IMR-90 (cell line): ENCODE measurements around the gene ROM1. TPM values are rescaled to one million over a fixed set of nuclear protein-coding genes. Genes with fewer than 3 reads are reported as not detected.

Experiments used
- ATAC-seq: fragments of 200-7000 bp; cut with Tn5 transposase; 2 replicates; pipeline ENCODE4 v1.9.1; 2020; ENCODE audit warnings: low read depth, mild to moderate bottlenecking, moderate library complexity
- BruUV-seq: library from RNA; stranded (reverse); fragments of 400-500 nt; replicated peaks from 2 replicates; lab custom pipeline; 2021; lab: Mats Ljungman, UMichigan
- CTCF ChIA-PET: fragments of 300-600 bp; formaldehyde crosslinking; extraction: SDS; loops from one replicate; lab custom pipeline; 2021; ENCODE audit warnings: antibody characterized with exemption; lab: Yijun Ruan, JAX
- POLR2A ChIA-PET: fragments of 300-600 bp; sonication (Branson Sonifier 250); formaldehyde crosslinking; loops from one replicate; lab custom pipeline; 2022; ENCODE audit warnings: antibody characterized with exemption; ENCODE audit not compliant: unreplicated experiment; lab: Charles Lee
- DNase-seq: peaks from one replicate; pipeline ENCODE4 v3.0.0; 2013
- H2AFZ ChIP-seq: replicated peaks from 2 replicates; pipeline ENCODE3; 2013; ENCODE audit warnings: low read length, mild to moderate bottlenecking; ENCODE audit not compliant: poor library complexity
- H2AK5ac ChIP-seq: 2 replicates; pipeline ENCODE4 v1.6.1; 2013; ENCODE audit warnings: low read depth, low read length, inconsistent platforms
- H2AK9ac ChIP-seq: replicated peaks from 2 replicates; pipeline ENCODE3; 2013; ENCODE audit warnings: mild to moderate bottlenecking, low read depth, low read length, moderate library complexity; ENCODE audit not compliant: poor library complexity
- H2BK120ac ChIP-seq: 2 replicates; pipeline ENCODE4 v1.6.1; 2013; ENCODE audit warnings: low read depth, low read length, inconsistent platforms
- H2BK15ac ChIP-seq: 3 replicates; pipeline ENCODE4 v1.6.1; 2013; ENCODE audit warnings: low read depth, low read length, inconsistent platforms
- H2BK20ac ChIP-seq: 2 replicates; pipeline ENCODE4 v1.6.1; 2013; ENCODE audit warnings: low read depth, mild to moderate bottlenecking, inconsistent platforms, low read length, moderate library complexity
- H2BK5ac ChIP-seq: 2 replicates; pipeline ENCODE4 v1.6.1; 2013; ENCODE audit warnings: mild to moderate bottlenecking, low read depth, low read length, inconsistent platforms; ENCODE audit not compliant: poor library complexity, severe bottlenecking
- H3K14ac ChIP-seq: replicated peaks from 2 replicates; pipeline ENCODE4 v1.6.1; 2013; ENCODE audit warnings: low read depth, low read length, inconsistent platforms
- H3K18ac ChIP-seq: 2 replicates; pipeline ENCODE4 v1.6.1; 2013; ENCODE audit warnings: low read depth, low read length, control low read depth
- H3K23ac ChIP-seq: 2 replicates; pipeline ENCODE4 v1.6.1; 2013; ENCODE audit warnings: low read depth, low read length, inconsistent platforms
- H3K27ac ChIP-seq: 2 replicates; pipeline ENCODE4 v1.5.1; 2013; ENCODE audit warnings: mild to moderate bottlenecking, control low read depth, low read length; ENCODE audit not compliant: insufficient read depth
- H3K27me3 ChIP-seq: 2 replicates; pipeline ENCODE4 v1.6.1; 2013; ENCODE audit warnings: low read length; ENCODE audit not compliant: control insufficient read depth, insufficient read depth
- H3K36me3 ChIP-seq: 2 replicates; pipeline ENCODE4 v1.6.1; 2013; ENCODE audit warnings: low read length, mixed read lengths; ENCODE audit not compliant: control insufficient read depth, insufficient read depth
- H3K4ac ChIP-seq: 2 replicates; pipeline ENCODE4 v1.6.1; 2013; ENCODE audit warnings: low read depth, low read length, inconsistent platforms
- H3K4me1 ChIP-seq: 2 replicates; pipeline ENCODE4 v1.6.1; 2013; ENCODE audit warnings: low read length, mixed read lengths; ENCODE audit not compliant: control insufficient read depth, insufficient read depth
- H3K4me2 ChIP-seq: 2 replicates; pipeline ENCODE4 v1.6.1; 2013; ENCODE audit warnings: low read depth, mild to moderate bottlenecking, control low read depth, low read length, moderate library complexity
- H3K4me3 ChIP-seq: 2 replicates; pipeline ENCODE4 v1.5.1; 2013; ENCODE audit warnings: low read depth, mild to moderate bottlenecking, control low read depth, low read length, moderate library complexity; ENCODE audit not compliant: insufficient read depth
- H3K56ac ChIP-seq: 2 replicates; pipeline ENCODE4 v1.6.1; 2013; ENCODE audit warnings: low read length, inconsistent platforms; ENCODE audit not compliant: insufficient read depth; ENCODE audit errors: extremely low read depth
- H3K79me1 ChIP-seq, 2 experiments: 2 replicates each; pipeline ENCODE4 v1.6.1; 2013; ENCODE audit warnings: low read length in 2 of 2, inconsistent platforms in 1 of 2, low read depth in 1 of 2
- H3K9ac ChIP-seq: 2 replicates; pipeline ENCODE4 v1.6.1; 2013; ENCODE audit warnings: low read depth, low read length, control low read depth
- H3K9me1 ChIP-seq: 2 replicates; pipeline ENCODE4 v1.6.1; 2013; ENCODE audit warnings: low read length, inconsistent platforms; ENCODE audit not compliant: insufficient read depth
- H3K9me3 ChIP-seq: 2 replicates; pipeline ENCODE4 v1.6.1; 2013; ENCODE audit warnings: low read length; ENCODE audit not compliant: control insufficient read depth, insufficient read depth
- H4K20me1 ChIP-seq: 2 replicates; pipeline ENCODE4 v1.6.1; 2013; ENCODE audit warnings: low read length, inconsistent platforms; ENCODE audit not compliant: insufficient read depth
- H4K5ac ChIP-seq: 2 replicates; pipeline ENCODE4 v1.6.1; 2013; ENCODE audit warnings: mild to moderate bottlenecking, low read depth, low read length, control low read depth
- H4K8ac ChIP-seq, 2 experiments: 2 replicates each; pipeline ENCODE4 v1.6.1; 2013; ENCODE audit warnings: low read depth in 2 of 2, low read length in 2 of 2, control low read depth in 1 of 2, inconsistent platforms in 1 of 2
- H4K91ac ChIP-seq: 2 replicates; pipeline ENCODE4 v1.6.1; 2013; ENCODE audit warnings: low read depth, low read length, inconsistent platforms; ENCODE audit not compliant: insufficient read depth
- CHD1 ChIP-seq: IDR thresholded peaks from 2 replicates; pipeline ENCODE4 v1.6.1; 2012; ENCODE audit warnings: low read depth, low read length, improper control_type of control experiment
- FOS ChIP-seq: fragments of 150-350 bp; IDR thresholded peaks from 2 replicates; pipeline ENCODE4 v1.6.1; 2016; ENCODE audit warnings: low read depth, low read length
- MAFK ChIP-seq: IDR thresholded peaks from 2 replicates; pipeline ENCODE4 v1.6.1; 2012; ENCODE audit warnings: low read depth, low read length, improper control_type of control experiment
- POLR2A ChIP-seq: IDR thresholded peaks from 2 replicates; pipeline ENCODE4 v1.6.1; 2012; ENCODE audit warnings: mild to moderate bottlenecking, low read depth, low read length
- RAD21 ChIP-seq: IDR thresholded peaks from 2 replicates; pipeline ENCODE4 v1.6.1; 2012; ENCODE audit warnings: low read length, improper control_type of control experiment
- RFX5 ChIP-seq: IDR thresholded peaks from 2 replicates; pipeline ENCODE4 v1.8.0; 2012; ENCODE audit warnings: low read depth, mild to moderate bottlenecking, low read length, moderate library complexity
- SMC3 ChIP-seq: fragments of 150-350 bp; IDR thresholded peaks from 2 replicates; pipeline ENCODE4 v1.6.1; 2016; ENCODE audit warnings: low read depth, mild to moderate bottlenecking, antibody characterized with exemption, low read length, moderate library complexity
- whole genome bisulfite sequencing, 2 experiments: methylation state at CpG; one replicate each; pipeline versions ENCODE4 v1.1.5 to v1.1.7; 2013; ENCODE audit warnings: missing lambda C conversion rate in 2 of 2; ENCODE audit not compliant: insufficient read length in 1 of 2; ENCODE audit errors: extremely low coverage in 2 of 2; 5-methylcytosine and 5-hydroxymethylcytosine counted together
- dilution Hi-C: fragments of 300-500 bp; cut with HindIII; formaldehyde crosslinking; loops from one replicate; pipeline ENCODE4 v1.14.3; 2018; ENCODE audit warnings: low sequenced_read_pairs; ENCODE audit not compliant: unreplicated experiment
- in situ Hi-C: fragments of 300-500 bp; cut with MboI; formaldehyde crosslinking; loops from 3 replicates; pipeline ENCODE4 v1.14.3; 2019; ENCODE audit warnings: low sequenced_read_pairs, inconsistent platforms, mixed read lengths
- intact Hi-C: fragments of 100-400 bp; cut with micrococcal nuclease; formaldehyde crosslinking; loops from 2 replicates; pipeline ENCODE4 v1.10.0; 2022
- polyA plus RNA-seq, 3 experiments: library from polyadenylated mRNA; depleted of rRNA; stranded (reverse); fragments of >200 nt; gene quantifications; 2 replicates each; pipeline ENCODE4 v1.2.3, GENCODE V29; 2012; ENCODE audit warnings: low replicate concordance in 1 of 3
- total RNA-seq: library from RNA; depleted of rRNA; stranded (reverse); fragments of >200 nt; gene quantifications from 2 replicates; pipeline ENCODE4 v1.2.3, GENCODE V29; 2012
- TF ChIP-seq, protein P1 (sequence below): fragments of 150-350 bp; IDR thresholded peaks from 2 replicates; pipeline ENCODE4 v1.6.1; 2017; ENCODE audit warnings: mild to moderate bottlenecking, antibody characterized with exemption, low read length, low read depth
- TF ChIP-seq, protein P2 (sequence below): conservative IDR thresholded peaks from 2 replicates; pipeline ENCODE4 v1.5.1; 2012; ENCODE audit warnings: mild to moderate bottlenecking, low read depth, low read length, improper control_type of control experiment

The ROM1 gene
- total and polyA plus RNA-seq, 2 of the 4 experiments (the other 2 are of a cell fraction) = 2.2 to 2.5 TPM

DNA sequence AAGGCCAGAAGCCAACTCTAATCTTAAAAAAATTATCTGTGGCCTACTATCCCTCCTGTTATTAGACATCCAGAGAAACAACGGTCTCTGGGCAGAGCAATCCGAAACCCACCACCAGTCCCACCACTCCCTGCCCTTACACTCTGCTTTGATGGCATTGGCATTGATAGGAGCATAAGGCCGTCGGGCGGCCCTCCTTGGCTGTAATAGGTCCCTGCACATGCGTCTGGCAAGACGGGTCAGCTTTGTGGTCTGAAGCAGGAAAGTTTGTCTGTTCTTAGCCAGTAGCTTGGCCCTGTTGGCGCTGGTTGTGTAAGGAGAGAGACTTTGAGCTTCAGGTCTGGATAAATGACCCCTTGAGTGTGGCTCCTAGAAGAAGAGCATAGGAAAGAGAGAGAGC lies 17.9 kb upstream of the ROM1 start:
- Histone ChIP-seq H2AK5ac (no peak overlapping the region), H3K18ac (no peak overlapping the region), H3K9ac (no peak overlapping the region), H2AFZ (no peak overlapping the region), H3K56ac (no peak overlapping the region), H3K9me3 (no peaks in the 10 kb centered on the region), H4K5ac (no peak overlapping the region), H3K27me3 (no peaks in the 10 kb centered on the region), H3K4me1 (peaks cover 10% of the 10 kb centered on the region), H3K36me3 (peaks cover 55% of the 10 kb centered on the region), H3K4me3 (no peak overlapping the region), H2BK120ac (no peak overlapping the region), H4K20me1 (peaks cover 19% of the 10 kb centered on the region; the same call in 1 of the 2 replicates), H3K4me2 (no peak overlapping the region), H3K14ac (no peak overlapping the region), H2BK20ac (no peak overlapping the region), H2AK9ac (no peak overlapping the region), H4K8ac (no peak overlapping the region), H3K9me1 (no peaks in the 10 kb centered on the region), H4K91ac (no peak overlapping the region), H2BK5ac (no peak overlapping the region), H2BK15ac (no peak overlapping the region), H3K23ac (no peak overlapping the region), H3K27ac (no peak overlapping the region), H3K4ac (no peak overlapping the region), H3K79me1 (peaks cover 29 to 52% of the 10 kb centered on the region in 2 experiments)
- intact Hi-C loops = loop anchor here (10.0 kb wide), 1 partner anchor 100 kb away; no protein-coding TSS in a partner anchor
- DNase-seq = no peak
- TF ChIP-seq MAFK = no peak
- TF ChIP-seq FOS = no peak
- TF ChIP-seq RFX5 = no peak
- no peak for TF ChIP-seq SMC3
- TF ChIP-seq RAD21 = no peak
- TF ChIP-seq, protein P1, sequence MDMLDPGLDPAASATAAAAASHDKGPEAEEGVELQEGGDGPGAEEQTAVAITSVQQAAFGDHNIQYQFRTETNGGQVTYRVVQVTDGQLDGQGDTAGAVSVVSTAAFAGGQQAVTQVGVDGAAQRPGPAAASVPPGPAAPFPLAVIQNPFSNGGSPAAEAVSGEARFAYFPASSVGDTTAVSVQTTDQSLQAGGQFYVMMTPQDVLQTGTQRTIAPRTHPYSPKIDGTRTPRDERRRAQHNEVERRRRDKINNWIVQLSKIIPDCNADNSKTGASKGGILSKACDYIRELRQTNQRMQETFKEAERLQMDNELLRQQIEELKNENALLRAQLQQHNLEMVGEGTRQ = no peak
- TF ChIP-seq POLR2A = no peak
- TF ChIP-seq, protein P2, sequence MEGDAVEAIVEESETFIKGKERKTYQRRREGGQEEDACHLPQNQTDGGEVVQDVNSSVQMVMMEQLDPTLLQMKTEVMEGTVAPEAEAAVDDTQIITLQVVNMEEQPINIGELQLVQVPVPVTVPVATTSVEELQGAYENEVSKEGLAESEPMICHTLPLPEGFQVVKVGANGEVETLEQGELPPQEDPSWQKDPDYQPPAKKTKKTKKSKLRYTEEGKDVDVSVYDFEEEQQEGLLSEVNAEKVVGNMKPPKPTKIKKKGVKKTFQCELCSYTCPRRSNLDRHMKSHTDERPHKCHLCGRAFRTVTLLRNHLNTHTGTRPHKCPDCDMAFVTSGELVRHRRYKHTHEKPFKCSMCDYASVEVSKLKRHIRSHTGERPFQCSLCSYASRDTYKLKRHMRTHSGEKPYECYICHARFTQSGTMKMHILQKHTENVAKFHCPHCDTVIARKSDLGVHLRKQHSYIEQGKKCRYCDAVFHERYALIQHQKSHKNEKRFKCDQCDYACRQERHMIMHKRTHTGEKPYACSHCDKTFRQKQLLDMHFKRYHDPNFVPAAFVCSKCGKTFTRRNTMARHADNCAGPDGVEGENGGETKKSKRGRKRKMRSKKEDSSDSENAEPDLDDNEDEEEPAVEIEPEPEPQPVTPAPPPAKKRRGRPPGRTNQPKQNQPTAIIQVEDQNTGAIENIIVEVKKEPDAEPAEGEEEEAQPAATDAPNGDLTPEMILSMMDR = no peak
- no peak for TF ChIP-seq CHD1
- POLR2A ChIA-PET = interaction anchor here (0.5 kb wide), 1 partner anchor 150 kb away, joined by 3 read pairs; no protein-coding TSS in a partner anchor
- no peak for ATAC-seq
- CTCF ChIA-PET = no interaction called here
- no TSS peak for BruUV-seq
- dilution Hi-C loops = no loop called here
- in situ Hi-C loops = no loop called here
- WGBS, 2 experiments = 92% methylated on average over 2 of the region's 8 CpGs; no CpG with 5 or more reads in 1 of the 2 experiments
